HUES6 (cell line): ENCODE measurements around the gene ASH1L.
"Not testable (repeated sequence)": the region's sequence is repeated elsewhere in the genome, so short reads cannot be mapped to it uniquely, and the experiment has no call there.

Experiments used
- H3K27ac ChIP-seq: 2 replicates; pipeline ENCODE4 v1.7.0; 2013; ENCODE audit warnings: low read depth, mild to moderate bottlenecking, low read length, inconsistent platforms
- H3K27me3 ChIP-seq: 2 replicates; pipeline ENCODE4 v1.6.1; 2013; ENCODE audit warnings: low read length; ENCODE audit not compliant: control insufficient read depth, insufficient read depth
- H3K36me3 ChIP-seq: 2 replicates; pipeline ENCODE4 v1.6.1; 2013; ENCODE audit warnings: low read length; ENCODE audit not compliant: control insufficient read depth, insufficient read depth
- H3K4me1 ChIP-seq: 2 replicates; pipeline ENCODE4 v1.6.1; 2013; ENCODE audit warnings: low read length; ENCODE audit not compliant: control insufficient read depth, insufficient read depth
- H3K4me3 ChIP-seq: 2 replicates; pipeline ENCODE4 v1.5.1; 2013; ENCODE audit warnings: low read depth, low read length
- H3K9ac ChIP-seq: one replicate; pipeline ENCODE4 v1.6.1; 2013; ENCODE audit warnings: mild to moderate bottlenecking, low read length
- H3K9me3 ChIP-seq: 2 replicates; pipeline ENCODE4 v1.6.1; 2013; ENCODE audit warnings: low read depth, low read length; ENCODE audit not compliant: control insufficient read depth, insufficient read depth

Gene ASH1L, protein sequence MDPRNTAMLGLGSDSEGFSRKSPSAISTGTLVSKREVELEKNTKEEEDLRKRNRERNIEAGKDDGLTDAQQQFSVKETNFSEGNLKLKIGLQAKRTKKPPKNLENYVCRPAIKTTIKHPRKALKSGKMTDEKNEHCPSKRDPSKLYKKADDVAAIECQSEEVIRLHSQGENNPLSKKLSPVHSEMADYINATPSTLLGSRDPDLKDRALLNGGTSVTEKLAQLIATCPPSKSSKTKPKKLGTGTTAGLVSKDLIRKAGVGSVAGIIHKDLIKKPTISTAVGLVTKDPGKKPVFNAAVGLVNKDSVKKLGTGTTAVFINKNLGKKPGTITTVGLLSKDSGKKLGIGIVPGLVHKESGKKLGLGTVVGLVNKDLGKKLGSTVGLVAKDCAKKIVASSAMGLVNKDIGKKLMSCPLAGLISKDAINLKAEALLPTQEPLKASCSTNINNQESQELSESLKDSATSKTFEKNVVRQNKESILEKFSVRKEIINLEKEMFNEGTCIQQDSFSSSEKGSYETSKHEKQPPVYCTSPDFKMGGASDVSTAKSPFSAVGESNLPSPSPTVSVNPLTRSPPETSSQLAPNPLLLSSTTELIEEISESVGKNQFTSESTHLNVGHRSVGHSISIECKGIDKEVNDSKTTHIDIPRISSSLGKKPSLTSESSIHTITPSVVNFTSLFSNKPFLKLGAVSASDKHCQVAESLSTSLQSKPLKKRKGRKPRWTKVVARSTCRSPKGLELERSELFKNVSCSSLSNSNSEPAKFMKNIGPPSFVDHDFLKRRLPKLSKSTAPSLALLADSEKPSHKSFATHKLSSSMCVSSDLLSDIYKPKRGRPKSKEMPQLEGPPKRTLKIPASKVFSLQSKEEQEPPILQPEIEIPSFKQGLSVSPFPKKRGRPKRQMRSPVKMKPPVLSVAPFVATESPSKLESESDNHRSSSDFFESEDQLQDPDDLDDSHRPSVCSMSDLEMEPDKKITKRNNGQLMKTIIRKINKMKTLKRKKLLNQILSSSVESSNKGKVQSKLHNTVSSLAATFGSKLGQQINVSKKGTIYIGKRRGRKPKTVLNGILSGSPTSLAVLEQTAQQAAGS (N-terminal part only)

DNA sequence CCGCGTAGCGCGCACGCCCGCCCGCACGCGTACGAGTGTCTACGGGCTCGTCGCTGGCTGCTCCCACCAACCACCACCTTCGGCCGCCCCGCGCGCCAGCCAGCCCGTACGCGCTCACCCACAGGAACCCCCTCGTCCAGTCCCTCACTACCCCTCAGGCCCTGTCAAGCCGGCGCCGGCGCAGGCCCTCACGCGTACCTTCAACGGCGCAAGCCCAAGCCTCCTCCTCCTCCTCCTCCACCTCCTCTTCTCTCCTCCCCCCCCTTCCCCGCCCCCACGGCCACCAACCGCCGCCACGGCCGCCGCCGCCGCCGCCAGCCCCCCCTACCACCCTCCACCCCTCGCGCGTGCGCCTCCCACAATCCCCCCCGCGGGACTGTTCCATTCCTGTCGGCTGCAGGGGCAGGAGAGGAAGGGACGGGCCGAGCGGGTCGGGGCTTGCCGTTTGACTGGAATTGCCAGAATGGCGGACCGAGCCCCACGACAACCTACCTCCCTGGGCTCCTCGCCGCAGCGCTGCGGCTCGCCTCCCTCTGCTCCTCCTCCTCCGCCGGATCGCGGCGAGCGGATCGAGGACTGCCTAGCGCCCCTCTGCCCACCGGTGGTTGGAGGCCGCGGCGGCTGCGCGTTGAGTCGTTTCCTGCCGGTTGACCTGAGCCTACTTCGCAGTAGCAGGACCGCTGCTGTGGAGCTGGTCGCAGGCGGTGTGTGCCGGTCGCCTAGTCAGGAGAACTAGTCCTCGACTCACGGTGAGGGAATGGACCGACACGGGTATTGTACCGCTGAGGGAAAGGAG lies at the start of gene ASH1L:
Gene ASH1L (minus strand): TSS at position 223 of the 796 bp plus-strand sequence. CDS start 41,284 bp downstream, outside the sequence.
- Histone ChIP-seq H3K4me1 (0 out of 2 replicates have a peak, but pooled peaks cover 3% of the 10 kb centered on the region), H3K4me3 (peak within 1 kb of the TSS; percentile 89), H3K27ac (peak within 1 kb of the TSS; percentile 98), H3K27me3 (no peaks in the 10 kb centered on the region), H3K9me3 (no peaks in the 10 kb centered on the region), H3K36me3 (peaks cover 9% of the 10 kb centered on the region), H3K9ac (peak within 1 kb of the TSS; percentile 98)

DNA sequence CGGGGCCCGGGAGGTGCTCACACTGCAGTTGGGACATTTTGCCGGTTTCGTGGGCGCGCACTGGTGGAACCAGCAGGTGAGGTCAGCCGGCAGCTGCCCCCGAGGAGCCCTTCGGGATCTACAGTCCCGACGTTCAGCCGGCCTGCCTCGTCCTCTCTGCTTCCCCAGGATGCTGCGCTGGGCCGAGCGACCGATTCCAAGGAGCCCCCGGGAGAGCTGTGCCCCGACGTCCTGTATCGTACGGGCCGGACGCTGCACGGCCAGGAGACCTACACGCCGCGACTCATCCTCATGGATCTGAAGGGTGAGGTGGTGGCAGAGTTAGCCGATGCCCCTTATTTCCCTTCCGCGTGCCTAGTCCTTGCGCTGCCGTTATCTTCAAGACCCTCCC lies 47.6 kb upstream of the ASH1L start:
- H3K27me3 ChIP-seq, H3K4me1 ChIP-seq, H3K9me3 ChIP-seq, H3K27ac ChIP-seq: not testable (repeated sequence)
- peaks cover 18% of the 10 kb centered on the region for H3K36me3 ChIP-seq
- H3K4me3 ChIP-seq, result peak overlapping the region; percentile 77
- peak overlapping the region; percentile 50 for H3K9ac ChIP-seq

DNA sequence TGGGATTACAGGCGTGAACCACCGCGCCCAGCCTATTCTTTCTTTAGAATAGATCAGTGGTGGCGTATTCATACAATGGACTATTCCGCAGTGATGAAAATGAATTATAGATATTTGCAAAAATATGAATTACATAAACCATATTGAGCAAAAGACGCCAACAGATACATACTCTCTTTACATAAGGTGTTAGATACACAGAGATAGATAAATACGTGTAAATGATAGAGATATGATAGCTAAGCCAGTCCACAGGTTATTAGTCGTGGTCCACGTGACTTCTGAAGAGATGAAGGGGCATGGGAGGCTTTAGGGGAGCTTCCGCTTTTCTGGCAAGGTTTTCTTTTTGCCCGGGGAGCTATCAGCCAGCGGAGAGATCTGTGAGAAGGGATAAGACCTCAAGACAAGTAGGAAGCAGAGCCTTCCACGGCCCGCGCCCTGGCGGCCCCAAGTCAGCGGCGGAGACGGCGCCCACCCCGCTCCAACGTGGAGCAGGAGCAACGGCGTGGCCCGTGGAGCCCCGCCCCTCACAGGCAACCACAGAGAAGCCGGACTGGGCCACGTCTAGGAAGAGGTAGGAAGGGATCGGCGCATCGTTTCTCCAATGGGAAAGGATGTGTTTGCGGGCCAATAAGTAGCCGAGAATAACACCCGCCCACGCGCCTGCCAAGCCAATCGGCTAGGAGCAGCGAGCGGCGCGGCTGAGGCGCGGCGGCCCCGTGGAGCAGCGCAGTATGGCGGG lies 47.1 kb upstream of the ASH1L start, which contains the start of gene MSTO1:
Gene MSTO1 (plus strand): TSS at position 704 of the 742 bp plus-strand sequence. CDS start 31 bp downstream, at position 735.
- Histone ChIP-seq H3K4me1 (0 out of 2 replicates have a peak, but pooled peaks cover 3% of the 10 kb centered on the region), H3K27ac (peak within 1 kb of the TSS; percentile 82; the same call in 1 of the 2 replicates), H3K9ac (peak within 1 kb of the TSS; percentile 81), H3K4me3 (peak within 1 kb of the TSS; percentile 77), H3K27me3 (no peaks in the 10 kb centered on the region), H3K9me3 (no peaks in the 10 kb centered on the region), H3K36me3 (peaks cover 16% of the 10 kb centered on the region)

DNA sequence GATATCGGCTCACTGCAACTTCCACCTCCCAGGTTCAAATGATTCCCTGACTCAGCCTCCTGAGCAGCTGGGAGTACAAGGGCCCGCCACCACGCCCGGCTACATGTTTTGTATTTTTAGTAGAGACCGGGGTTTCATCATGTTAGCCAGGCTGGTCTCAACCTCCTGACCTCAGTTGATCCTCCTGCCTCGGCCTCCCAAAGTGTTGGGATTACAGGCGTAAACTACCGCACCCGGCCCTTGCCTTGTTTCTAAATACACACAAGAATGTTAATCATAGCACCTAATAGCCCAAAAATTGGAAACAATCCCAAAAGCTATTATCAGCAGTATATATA lies 46.3 kb upstream of the ASH1L start:
- Histone ChIP-seq H3K4me1 (0 out of 2 replicates have a peak, but pooled peaks cover 3% of the 10 kb centered on the region), H3K4me3 (no peak overlapping the region), H3K9me3 (no peaks in the 10 kb centered on the region), H3K27ac (no peak overlapping the region), H3K9ac (no peak overlapping the region), H3K27me3 (no peaks in the 10 kb centered on the region), H3K36me3 (peaks cover 14% of the 10 kb centered on the region)

DNA sequence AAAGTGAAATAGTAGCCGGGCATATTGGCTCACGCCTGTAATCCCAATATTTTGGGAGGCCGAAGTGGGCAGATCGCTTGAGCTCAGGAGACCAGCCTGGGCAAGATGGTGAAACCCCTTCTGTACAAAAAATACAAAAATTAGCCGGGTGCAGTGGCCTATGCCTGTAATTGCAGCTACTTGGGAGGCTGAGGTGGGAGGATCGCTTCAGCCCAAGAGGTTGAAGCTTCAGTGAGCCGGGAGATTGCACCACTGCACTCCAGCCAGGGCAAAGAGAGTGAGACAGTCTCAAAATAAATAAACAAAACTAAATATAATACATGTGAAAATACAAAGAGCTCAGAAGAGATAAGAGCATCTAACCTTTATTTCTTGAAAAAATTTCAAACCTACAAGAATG lies 45.1 kb upstream of the ASH1L start:
- Histone ChIP-seq H3K36me3 (peaks cover 8% of the 10 kb centered on the region), H3K4me1 (0 out of 2 replicates have a peak, but pooled peaks cover 3% of the 10 kb centered on the region), H3K9me3 (no peaks in the 10 kb centered on the region), H3K4me3 (no peak overlapping the region), H3K27me3 (no peaks in the 10 kb centered on the region), H3K9ac (no peak overlapping the region), H3K27ac (no peak overlapping the region)

DNA sequence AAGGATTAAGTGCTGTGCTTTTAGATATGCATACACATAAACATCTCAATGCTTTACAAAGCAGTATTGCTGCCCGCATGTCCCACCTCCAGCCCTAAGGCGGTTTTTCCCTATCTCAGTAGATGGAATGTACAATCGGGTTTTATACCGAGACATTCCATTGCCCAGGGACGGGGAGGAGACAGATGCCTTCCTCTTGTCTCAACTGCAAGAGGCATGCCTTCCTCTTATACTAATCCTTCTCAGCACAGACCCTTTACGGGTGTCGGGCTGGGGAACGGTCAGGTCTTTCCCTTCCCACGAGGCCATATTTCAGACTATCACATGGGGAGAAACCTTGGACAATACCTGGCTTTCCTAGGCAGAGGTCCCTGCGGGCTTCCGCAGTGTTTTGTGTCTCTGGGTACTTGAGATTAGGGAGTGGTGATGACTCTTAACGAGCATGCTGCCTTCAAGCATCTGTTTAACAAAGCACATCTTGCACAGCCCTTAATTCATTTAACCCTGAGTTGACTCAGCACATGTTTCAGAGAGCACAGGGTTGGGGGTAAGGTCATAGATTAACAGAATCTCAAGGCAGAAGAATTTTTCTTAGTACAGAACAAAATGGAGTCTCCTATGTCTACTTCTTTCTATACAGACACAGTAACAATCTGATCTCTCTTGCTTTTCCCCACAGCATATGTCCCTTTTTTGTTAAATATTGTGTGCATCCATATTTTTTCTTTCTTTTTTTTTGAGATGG lies 37.4 kb upstream of the ASH1L start:
- H3K9ac ChIP-seq, result peak overlapping the region; percentile 57
- not testable (repeated sequence) for H3K36me3 ChIP-seq, H3K4me3 ChIP-seq, H3K27me3 ChIP-seq, H3K9me3 ChIP-seq
- peak overlapping the region; percentile 68; the same call in 1 of the 2 replicates for H3K27ac ChIP-seq
- H3K4me1 ChIP-seq, result peaks cover 15% of the 10 kb centered on the region

DNA sequence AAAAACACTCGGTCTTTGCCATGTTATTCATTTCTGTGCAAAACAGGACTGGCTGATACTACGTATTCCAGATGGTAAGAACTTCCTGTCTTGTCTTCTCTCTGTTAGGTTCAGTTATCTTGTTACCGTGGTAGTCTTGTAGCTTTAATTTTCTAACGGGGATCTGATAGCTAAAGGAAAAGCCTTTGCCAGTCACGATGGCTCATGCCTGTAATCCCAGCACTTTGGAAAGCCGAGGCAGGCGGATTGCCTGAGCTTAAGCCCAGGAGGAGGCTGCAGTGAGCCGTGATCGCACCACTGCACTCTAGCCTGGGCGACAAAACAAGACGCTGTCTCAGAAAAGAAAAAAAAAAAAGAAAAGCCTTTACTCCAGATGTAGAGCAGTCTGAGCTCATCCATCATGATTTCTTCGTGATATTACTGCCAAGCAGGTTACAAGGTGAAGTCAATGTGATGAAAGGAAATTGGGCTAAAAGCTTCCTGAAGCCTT lies 36.3 kb upstream of the ASH1L start:
- peak overlapping the region; percentile 29 for H3K4me3 ChIP-seq
- peaks cover 15% of the 10 kb centered on the region for H3K4me1 ChIP-seq
- H3K27me3 ChIP-seq, result no peaks in the 10 kb centered on the region
- peak overlapping the region; percentile 10; the same call in 1 of the 2 replicates for H3K27ac ChIP-seq
- peak overlapping the region; percentile 70 for H3K9ac ChIP-seq
- H3K9me3 ChIP-seq, result no peaks in the 10 kb centered on the region
- no peaks in the 10 kb centered on the region for H3K36me3 ChIP-seq

DNA sequence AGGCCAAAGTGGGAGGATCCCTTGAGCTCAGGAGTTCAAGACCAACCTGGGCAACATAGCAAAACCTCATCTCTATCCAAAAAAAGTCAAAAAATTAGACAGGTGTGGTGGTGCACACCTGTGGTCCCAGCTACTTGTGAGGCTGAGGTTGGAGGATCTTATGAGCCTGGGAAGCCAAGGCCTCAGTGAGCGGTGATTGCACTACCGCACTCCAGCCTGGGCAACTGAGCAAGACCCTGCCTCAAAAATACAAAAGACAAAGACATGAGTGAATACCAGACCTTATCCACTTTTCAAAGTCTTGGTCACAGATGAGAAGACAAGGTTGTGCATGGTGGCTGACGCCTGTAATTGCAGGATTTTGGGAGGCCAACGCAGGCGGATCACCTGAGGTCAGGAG lies 34.3 kb upstream of the ASH1L start:
- Histone ChIP-seq H3K36me3 (no peaks in the 10 kb centered on the region), H3K4me3 (no peak overlapping the region), H3K4me1 (peaks cover 17% of the 10 kb centered on the region)

DNA sequence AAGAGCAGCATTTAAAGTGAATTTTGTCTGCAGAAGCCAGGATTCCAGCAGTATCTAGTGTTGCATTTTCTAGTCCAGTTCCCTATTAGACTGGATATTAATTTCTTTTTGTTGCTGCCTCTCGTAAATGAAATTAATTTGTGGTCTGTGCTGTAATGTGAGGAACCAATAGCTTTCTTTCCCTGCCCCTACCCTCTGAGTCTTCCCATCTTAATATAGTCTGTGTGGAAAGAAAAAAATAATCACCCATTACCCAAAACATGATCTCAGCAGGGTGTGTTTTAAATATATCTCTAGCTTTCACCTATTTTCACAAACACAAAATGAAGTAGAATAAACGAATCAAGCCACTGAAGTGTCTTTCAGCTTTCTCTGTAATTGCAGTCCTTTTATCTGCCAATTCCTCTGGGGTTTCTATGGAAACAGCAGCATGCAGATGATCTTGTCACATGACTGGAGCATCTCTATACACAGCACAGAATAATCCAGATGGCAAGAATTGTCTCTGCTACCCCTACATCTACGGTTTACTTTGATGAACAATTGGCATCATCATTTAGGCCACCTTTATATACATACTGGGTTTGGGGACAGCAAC lies 33.4 kb upstream of the ASH1L start:
- peaks cover 17% of the 10 kb centered on the region for H3K4me1 ChIP-seq
- H3K36me3 ChIP-seq, H3K4me3 ChIP-seq, H3K9ac ChIP-seq, H3K27me3 ChIP-seq, H3K27ac ChIP-seq, H3K9me3 ChIP-seq: not testable (repeated sequence)

More for the DNA sequence above, 34.3 kb upstream of the ASH1L start:
- Histone ChIP-seq H3K27ac (no peak overlapping the region), H3K9me3 (no peaks in the 10 kb centered on the region), H3K9ac (no peak overlapping the region), H3K27me3 (no peaks in the 10 kb centered on the region)
